Activated T-helper 17 cell treated with anti-CD3 and anti-CD28 coated beads, Interleukin-2, amount 50 U/mL, for 72 hours (primary cell): ENCODE measurements around the gene HHATL. TPM values are rescaled to one million over a fixed set of nuclear protein-coding genes. Genes with fewer than 3 reads are reported as not detected.

Experiments
- ATAC-seq: fragments of 150-1000 bp; cut with Tn5 transposase; replicated peaks from 2 replicates; pipeline ENCODE4 v1.10.0; 2021; ENCODE audit warnings: mild to moderate bottlenecking, moderate library complexity
- H3K27ac Mint-ChIP-seq: one replicate; pipeline ENCODE4 v1.8.0; 2022; ENCODE audit warnings: mixed read lengths
- H3K27me3 Mint-ChIP-seq: one replicate; pipeline ENCODE4 v1.8.0; 2022; ENCODE audit warnings: mixed read lengths
- H3K36me3 Mint-ChIP-seq: one replicate; pipeline ENCODE4 v1.8.0; 2022; ENCODE audit warnings: low read depth, mild to moderate bottlenecking, mixed read lengths
- H3K4me1 Mint-ChIP-seq: one replicate; pipeline ENCODE4 v1.8.0; 2022; ENCODE audit warnings: mixed read lengths
- H3K4me3 Mint-ChIP-seq: one replicate; pipeline ENCODE4 v1.8.0; 2022; ENCODE audit warnings: mild to moderate bottlenecking, mixed read lengths
- H3K9me3 Mint-ChIP-seq: one replicate; pipeline ENCODE4 v1.8.0; 2022; ENCODE audit warnings: mixed read lengths
- total RNA-seq, 2 donors: library from RNA; stranded (reverse); gene quantifications; one replicate each; pipeline ENCODE4 v1.2.3, GENCODE V29; 2022

HHATL gene
- total RNA-seq, 2 donors from 2014 or later: not detected

DNA sequence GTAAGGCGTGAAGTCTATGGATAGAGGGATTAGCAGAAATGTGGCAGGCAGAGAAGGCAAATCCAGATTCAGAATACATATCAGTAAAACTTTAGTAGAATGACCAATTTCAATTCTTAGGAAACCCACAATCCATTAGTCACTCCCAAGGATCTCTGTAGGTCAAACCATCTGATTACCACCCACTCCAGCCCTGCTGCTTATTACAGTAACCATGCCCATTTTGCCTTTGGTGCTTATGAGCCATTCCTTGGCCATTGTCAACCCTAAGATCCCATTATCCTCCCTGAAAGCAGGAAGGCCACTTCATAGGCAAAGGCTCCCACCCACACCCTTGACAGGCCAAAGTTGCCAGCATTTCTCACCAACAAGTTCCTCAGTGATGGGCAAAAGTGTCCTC, 22.3 kb downstream of the HHATL start:
- Mint-ChIP-seq H3K9me3 (peaks cover 17% of the 10 kb centered on the region), H3K36me3 (no peaks in the 10 kb centered on the region)
- ATAC-seq: peak; percentile 62

DNA sequence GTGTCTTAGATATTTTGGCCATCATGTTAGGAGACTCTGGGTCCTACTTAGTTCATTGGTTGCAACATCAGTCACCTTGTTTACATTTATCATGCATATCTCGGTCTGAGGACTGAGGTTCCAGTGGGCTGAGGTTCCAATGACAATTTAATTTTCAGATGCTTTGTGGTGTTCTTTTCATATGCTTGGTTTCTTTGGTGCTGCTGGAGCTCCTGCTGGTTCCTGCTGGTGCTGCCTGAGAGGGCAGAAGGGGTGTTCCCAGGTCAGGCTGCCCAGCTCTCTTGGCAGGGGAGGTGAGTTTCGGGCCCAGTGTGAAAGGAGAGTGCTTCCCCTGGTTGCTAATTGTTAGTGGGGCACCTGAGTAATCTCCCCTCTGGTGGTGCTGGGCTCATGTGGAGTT, 24.2 kb downstream of the HHATL start:
- Mint-ChIP-seq H3K36me3 (no peaks in the 10 kb centered on the region), H3K27me3 (peaks cover 10% of the 10 kb centered on the region), H3K4me1 (peaks cover 16% of the 10 kb centered on the region), H3K27ac (peak overlapping the region; percentile 12), H3K9me3 (peaks cover 17% of the 10 kb centered on the region), H3K4me3 (peak overlapping the region; percentile 4)
- peak; percentile 62 for ATAC-seq

More for the DNA sequence above, 22.3 kb downstream of the HHATL start:
- Mint-ChIP-seq H3K27ac (no peak overlapping the region), H3K4me1 (peaks cover 16% of the 10 kb centered on the region), H3K4me3 (no peak overlapping the region), H3K27me3 (peaks cover 10% of the 10 kb centered on the region)

DNA sequence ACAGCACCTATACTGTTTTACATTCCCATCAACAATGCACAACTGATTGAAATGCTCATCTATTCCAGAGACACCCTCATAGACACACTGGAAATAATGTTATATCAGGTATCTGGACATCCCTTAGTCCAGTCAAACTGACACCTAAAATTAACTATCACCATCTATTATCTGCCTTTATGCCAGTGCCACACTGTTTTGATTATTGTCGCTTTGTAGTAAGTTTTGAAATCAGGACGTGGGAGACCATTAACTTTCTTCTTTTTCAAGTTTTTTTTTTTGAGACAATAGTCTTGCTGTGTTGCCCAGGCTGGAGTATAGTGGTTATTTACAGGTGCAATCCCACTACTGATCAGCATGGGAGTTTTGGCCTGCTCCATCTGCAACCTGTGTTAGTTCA, 26.7 kb downstream of the HHATL start:
- H3K9me3 Mint-ChIP-seq: peaks cover 17% of the 10 kb centered on the region
- H3K27me3 Mint-ChIP-seq: no peaks in the 10 kb centered on the region
- H3K4me3 Mint-ChIP-seq: no peak overlapping the region
- no peaks in the 10 kb centered on the region for H3K36me3 Mint-ChIP-seq
- H3K27ac Mint-ChIP-seq: no peak overlapping the region
- H3K4me1 Mint-ChIP-seq: peaks cover 12% of the 10 kb centered on the region
- ATAC-seq: no peak

DNA sequence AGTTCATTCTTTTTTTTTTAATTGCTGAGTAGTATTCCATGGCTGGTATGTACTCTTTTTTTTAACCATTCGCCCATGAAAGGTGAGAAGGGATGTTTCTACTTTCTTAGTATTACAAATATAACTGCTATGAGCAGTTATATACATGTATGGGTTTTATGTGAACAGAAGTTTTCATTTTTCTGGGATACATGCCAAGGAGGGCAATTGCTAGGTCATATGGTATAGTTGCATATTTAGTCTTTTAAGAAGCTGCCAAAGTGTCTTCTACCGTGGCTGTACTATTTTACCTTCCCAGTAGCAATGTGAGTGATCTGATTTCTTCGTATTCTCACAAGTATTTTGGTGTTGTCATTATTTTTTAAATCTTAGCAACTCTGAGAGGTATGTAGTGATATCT, 28.5 kb downstream of the HHATL start:
- H3K4me1 Mint-ChIP-seq: peaks cover 5% of the 10 kb centered on the region
- H3K9me3 Mint-ChIP-seq: peaks cover 16% of the 10 kb centered on the region
- no peak overlapping the region for H3K27ac Mint-ChIP-seq
- H3K27me3 Mint-ChIP-seq: no peaks in the 10 kb centered on the region
- H3K4me3 Mint-ChIP-seq: no peak overlapping the region
- no peaks in the 10 kb centered on the region for H3K36me3 Mint-ChIP-seq
- no peak for ATAC-seq

DNA sequence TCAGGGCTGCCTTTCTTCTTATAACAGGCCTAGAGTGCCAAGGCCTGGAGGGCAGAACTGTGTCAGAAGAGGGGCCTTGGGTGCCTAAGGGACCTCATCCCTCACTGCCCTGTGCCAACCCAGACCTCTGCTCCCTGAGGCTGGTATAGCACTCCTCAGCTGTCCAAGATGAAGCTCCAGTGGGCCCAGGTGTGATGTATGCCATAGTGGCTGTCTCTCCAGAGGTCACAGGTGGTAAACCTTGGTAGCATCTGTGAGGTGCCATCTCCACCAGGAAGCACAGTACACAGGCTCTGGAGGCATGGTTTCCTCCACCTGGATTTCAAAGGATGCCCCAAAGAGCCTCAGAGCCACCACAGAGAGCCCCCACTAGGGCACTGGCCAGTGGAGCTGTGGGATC, 29.5 kb downstream of the HHATL start:
- Mint-ChIP-seq H3K27ac (no peak overlapping the region), H3K27me3 (no peaks in the 10 kb centered on the region), H3K4me1 (no peaks in the 10 kb centered on the region), H3K36me3 (no peaks in the 10 kb centered on the region), H3K4me3 (no peak overlapping the region), H3K9me3 (peaks cover 11% of the 10 kb centered on the region)
- no peak for ATAC-seq

DNA sequence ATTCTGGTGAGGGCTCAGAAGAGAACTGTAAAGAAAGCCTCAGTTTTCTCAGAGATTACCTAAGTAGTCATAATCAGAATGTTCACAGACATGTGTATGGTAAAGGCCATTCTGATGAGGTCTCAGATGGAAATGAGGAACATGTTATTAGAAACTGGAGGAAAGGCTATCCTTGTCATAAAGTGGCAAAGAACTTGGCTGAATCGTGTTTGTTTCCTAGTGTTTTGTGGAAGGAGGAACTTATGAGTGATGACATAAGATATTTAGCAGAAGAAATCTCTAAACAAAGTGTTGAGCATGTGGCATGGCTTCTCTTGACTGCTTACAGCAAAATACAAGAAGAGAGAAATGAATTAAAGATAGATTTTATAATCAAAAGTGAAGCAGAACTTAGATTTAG, 30.1 kb downstream of the HHATL start:
- Mint-ChIP-seq H3K4me1 (no peaks in the 10 kb centered on the region), H3K4me3 (no peak overlapping the region), H3K27me3 (no peaks in the 10 kb centered on the region), H3K27ac (no peak overlapping the region), H3K36me3 (no peaks in the 10 kb centered on the region), H3K9me3 (peaks cover 7% of the 10 kb centered on the region)
- ATAC-seq: no peak

DNA sequence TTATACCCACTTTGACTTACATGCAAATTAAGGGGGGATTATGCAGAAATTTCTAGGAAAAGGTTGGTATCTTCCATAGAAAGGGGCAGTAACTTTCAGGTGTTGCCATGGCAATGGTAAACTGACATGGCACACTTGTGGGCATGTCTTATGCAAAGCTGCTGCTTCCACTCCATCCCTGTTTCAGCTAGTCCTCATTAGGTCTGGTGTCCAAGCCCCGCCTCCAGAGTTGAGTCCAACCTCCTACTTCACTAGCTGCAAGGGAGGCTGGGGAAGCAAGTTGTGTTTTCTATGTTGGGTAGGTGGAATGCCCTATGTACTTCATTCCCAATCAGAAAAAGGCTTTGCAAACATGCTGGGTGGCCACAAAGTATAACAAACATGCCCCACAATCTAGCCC, 31.9 kb downstream of the HHATL start:
- Mint-ChIP-seq H3K4me3 (no peak overlapping the region), H3K9me3 (no peaks in the 10 kb centered on the region), H3K36me3 (no peaks in the 10 kb centered on the region), H3K27me3 (no peaks in the 10 kb centered on the region), H3K4me1 (no peaks in the 10 kb centered on the region), H3K27ac (no peak overlapping the region)
- no peak for ATAC-seq

DNA sequence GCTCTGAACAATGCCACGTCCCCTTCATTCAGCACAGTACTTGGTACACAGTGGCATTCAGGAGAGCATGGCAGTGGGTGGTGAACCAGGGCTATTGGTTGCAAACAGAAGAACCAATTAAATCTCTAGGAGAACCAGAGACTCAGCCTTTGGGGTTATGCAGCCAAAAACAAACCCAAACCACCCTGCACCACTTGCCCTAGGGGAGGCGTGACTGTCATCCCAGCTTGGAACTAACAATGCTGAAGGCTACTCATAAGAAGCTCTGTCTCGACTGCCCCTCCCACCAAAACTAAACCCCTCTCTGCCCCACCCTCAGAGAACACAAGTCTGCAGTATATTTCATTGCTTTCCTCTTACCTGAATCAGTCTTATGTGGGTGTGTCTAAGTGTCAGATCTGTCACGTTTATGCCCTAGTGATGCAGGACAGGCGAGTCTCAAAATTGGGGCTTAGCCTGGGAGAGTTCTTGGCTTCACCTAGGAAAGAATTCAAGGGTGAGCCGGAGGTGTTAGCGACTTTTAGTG, 32.5 kb downstream of the HHATL start:
- no peaks in the 10 kb centered on the region for H3K9me3 Mint-ChIP-seq
- H3K4me3 Mint-ChIP-seq: no peak overlapping the region
- no peaks in the 10 kb centered on the region for H3K27me3 Mint-ChIP-seq
- no peaks in the 10 kb centered on the region for H3K4me1 Mint-ChIP-seq
- ATAC-seq: no peak
- no peaks in the 10 kb centered on the region for H3K36me3 Mint-ChIP-seq
- no peak overlapping the region for H3K27ac Mint-ChIP-seq

DNA sequence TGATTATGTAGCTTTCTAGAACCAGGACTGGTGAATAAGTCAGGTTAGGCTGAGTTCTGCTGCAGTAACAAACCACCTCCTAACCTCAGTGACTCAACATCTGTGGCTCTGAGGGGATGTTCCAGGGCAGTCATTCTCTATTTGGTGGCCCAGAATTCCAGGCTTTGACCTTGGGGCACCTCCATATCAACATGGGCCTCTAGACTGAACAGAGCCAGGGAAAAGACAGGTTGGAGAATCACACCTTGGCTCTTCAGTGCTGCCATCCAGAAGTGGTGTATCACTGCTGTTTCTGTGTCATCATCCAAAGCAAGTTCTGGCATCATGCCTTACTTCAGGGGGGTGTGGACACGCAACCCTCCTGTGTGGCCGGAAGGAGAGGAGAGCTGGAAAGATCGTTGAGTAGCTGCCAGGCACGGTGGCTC, 33.8 kb downstream of the HHATL start:
- no peaks in the 10 kb centered on the region for H3K9me3 Mint-ChIP-seq
- no peak overlapping the region for H3K27ac Mint-ChIP-seq
- no peaks in the 10 kb centered on the region for H3K4me1 Mint-ChIP-seq
- H3K27me3 Mint-ChIP-seq: no peaks in the 10 kb centered on the region
- ATAC-seq: no peak
- no peak overlapping the region for H3K4me3 Mint-ChIP-seq
- no peaks in the 10 kb centered on the region for H3K36me3 Mint-ChIP-seq

DNA sequence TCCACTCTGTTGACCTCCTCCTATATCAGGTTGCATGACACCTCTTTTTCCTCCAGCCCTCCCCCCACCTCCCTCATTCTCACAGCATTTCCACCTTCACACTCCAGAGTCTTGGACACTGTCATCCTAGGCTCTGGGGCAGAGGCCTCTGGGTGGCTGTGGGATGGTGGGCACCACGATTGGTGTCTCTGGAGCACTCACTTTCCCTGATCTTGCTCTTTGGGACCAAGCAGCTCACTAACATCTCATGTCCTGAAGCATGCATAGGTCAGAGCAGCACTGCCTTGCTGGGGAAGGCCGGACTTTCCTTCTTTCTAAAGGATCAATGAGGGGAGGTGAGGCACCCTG, 34.2 kb downstream of the HHATL start:
- Mint-ChIP-seq H3K27ac (no peak overlapping the region), H3K36me3 (no peaks in the 10 kb centered on the region), H3K4me1 (no peaks in the 10 kb centered on the region), H3K27me3 (no peaks in the 10 kb centered on the region), H3K9me3 (no peaks in the 10 kb centered on the region), H3K4me3 (no peak overlapping the region)
- ATAC-seq: no peak

DNA sequence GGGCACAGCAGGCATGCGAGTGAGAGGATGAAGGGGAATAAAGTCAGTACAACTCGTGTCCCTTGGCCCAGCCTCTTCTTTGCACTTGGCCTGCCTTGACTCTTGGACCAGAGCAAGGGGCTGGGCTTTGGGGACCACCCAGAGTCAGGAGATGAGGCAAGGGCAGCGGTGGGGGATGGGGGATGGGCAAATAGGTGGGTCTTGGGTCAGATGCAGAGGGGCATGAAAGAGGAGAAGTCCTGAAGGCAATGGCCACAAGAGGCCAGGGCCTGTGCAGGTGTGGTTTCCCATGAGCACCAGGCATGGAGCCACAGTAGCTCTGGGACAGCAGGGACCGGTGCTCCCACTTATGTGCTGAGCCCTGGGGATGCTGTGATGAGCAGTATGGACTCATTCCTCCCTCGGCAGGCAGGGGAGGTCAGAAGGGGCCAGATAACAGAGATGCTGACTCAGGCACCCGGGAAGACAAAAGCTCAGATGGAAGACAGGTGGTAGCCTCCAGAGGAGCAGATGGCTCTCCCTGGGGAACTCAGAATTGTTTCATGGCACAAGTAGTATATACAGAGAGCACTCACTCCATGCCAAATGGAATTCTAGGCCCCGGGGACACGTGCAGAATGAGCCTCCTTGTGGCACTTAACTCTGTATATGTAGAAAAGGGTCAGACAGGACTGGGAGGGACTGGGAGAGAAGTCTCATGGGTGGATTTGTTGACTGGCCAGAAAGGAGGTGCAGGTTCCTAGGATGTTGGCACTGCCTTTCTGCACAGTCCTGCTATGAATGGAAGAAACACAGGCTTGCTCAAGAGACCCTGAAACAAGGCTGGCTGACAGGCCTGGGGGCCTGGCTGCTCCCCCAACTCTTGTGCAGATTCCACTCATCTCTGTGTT, 34.8 kb downstream of the HHATL start:
- ATAC-seq: no peak
- Mint-ChIP-seq H3K27me3 (no peaks in the 10 kb centered on the region), H3K27ac (no peak overlapping the region), H3K4me3 (no peak overlapping the region), H3K36me3 (no peaks in the 10 kb centered on the region), H3K4me1 (no peaks in the 10 kb centered on the region), H3K9me3 (no peaks in the 10 kb centered on the region)

DNA sequence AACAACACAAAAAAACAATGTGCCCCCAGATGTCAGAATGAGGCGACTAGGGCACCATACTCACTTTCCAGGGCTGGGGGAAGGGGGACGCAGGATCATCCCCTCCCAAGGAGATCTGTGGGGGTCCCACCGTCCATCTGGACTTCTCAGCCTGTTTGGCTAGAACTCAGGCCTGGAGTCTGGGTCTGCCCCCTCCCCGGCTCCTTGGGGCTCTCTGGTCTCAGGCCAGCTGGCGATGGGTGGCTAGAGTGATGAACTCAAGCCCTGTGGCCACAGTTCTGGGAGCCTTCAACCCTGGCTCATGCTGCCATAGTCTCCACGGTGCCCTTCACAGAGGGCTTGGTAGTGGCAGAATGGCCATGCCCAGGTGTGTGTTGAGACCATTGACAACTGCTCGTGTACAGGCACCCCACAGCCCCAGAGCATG, 35.5 kb downstream of the HHATL start:
- no peaks in the 10 kb centered on the region for H3K27me3 Mint-ChIP-seq
- no peaks in the 10 kb centered on the region for H3K9me3 Mint-ChIP-seq
- H3K27ac Mint-ChIP-seq: no peak overlapping the region
- H3K36me3 Mint-ChIP-seq: no peaks in the 10 kb centered on the region
- ATAC-seq: no peak
- H3K4me3 Mint-ChIP-seq: no peak overlapping the region
- H3K4me1 Mint-ChIP-seq: no peaks in the 10 kb centered on the region

DNA sequence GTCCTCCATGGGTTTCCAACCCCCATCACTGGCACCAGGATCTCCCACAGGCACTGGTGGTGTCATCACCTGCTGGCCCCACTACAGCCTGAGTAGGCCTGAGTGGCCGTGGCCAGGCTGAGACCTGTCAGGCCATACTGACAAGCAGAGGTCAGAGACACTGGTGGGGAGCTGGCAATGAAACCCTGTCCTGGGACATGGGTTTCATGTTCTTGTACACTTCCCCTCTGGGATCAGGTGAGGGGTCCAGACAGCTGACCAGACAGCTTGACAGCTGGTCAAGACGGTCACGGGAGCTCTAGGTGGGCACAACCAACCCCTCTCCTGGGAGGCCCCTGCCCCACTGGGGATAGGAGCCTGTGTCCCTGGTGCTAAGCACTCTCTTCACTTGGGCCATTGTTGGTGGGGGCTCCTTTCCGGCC, 36.0 kb downstream of the HHATL start:
- ATAC-seq: no peak
- Mint-ChIP-seq H3K9me3 (no peaks in the 10 kb centered on the region), H3K27ac (no peak overlapping the region), H3K27me3 (no peaks in the 10 kb centered on the region), H3K4me3 (no peak overlapping the region), H3K4me1 (no peaks in the 10 kb centered on the region), H3K36me3 (no peaks in the 10 kb centered on the region)

DNA sequence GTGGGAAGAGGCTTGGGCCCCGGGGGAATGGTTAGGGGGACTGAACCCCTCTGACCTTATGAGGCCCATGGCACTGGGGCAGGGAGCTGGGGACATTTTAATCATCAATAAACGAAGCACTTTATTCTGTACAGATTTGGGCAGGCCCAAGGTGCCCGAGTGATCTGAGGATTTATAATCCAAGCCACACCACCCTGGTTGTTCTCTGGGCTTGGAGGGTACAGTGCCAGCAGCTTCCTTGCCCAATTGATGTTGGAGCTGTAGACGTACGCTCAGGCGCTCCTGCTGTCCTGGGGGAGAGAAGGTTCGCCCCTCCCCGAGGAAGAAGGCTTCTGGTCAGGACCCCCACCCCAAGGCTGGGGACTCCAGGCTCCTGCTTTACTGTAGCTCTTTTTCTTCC, 36.6 kb downstream of the HHATL start:
- H3K4me3 Mint-ChIP-seq: no peak overlapping the region
- H3K36me3 Mint-ChIP-seq: no peaks in the 10 kb centered on the region
- H3K27ac Mint-ChIP-seq: no peak overlapping the region
- H3K27me3 Mint-ChIP-seq: no peaks in the 10 kb centered on the region
- no peaks in the 10 kb centered on the region for H3K9me3 Mint-ChIP-seq
- no peak for ATAC-seq
- no peaks in the 10 kb centered on the region for H3K4me1 Mint-ChIP-seq

DNA sequence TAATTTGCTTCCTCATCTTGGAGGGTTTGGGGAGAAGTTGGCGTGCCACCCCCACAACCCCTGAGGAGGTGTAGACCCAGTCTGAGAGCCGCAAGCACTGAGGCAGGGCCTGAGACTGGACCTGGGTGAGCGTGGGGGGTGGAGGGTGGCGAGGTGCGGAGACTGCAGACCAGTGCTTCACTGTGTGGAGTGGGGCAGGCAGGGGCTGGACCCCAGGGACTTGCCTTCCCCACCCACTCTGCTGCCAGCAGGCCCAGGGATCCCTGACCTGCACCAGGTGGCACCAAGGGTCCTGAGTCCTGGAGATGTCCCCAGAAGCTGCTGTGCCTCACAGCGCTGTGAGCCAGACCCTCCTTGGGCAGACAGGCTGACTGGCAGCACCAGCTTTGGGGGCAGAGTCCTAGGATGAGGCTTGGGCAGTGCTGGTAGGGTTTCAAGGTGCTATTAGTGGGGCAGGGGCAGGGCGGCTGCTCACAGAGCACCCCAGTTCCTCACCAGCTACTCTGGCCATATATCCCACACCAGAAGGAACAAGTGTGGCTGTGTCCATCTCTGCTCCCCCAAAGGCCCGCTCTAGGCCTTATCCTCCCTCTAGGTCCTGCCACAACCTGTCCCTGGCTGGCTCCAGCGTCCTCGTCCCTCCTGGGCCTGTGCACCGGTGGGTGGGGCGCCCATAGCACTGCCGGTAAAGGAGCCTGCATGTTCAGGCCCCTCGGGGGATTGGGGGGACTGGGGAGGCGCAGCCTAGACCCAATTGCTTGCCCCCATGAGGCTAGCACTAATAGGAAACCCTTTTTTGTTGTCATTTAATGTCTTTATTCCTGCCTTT, 37.3 kb downstream of the HHATL start:
- H3K4me3 Mint-ChIP-seq: no peak overlapping the region
- H3K4me1 Mint-ChIP-seq: no peaks in the 10 kb centered on the region
- no peaks in the 10 kb centered on the region for H3K9me3 Mint-ChIP-seq
- H3K27ac Mint-ChIP-seq: no peak overlapping the region
- H3K27me3 Mint-ChIP-seq: no peaks in the 10 kb centered on the region
- H3K36me3 Mint-ChIP-seq: no peaks in the 10 kb centered on the region
- no peak for ATAC-seq
